HepG2 (cell line): ENCODE results near the gene THRAP3. TPM values are rescaled to one million over a fixed set of nuclear protein-coding genes. Genes with fewer than 3 reads are reported as not detected.

Source experiments
- ARNTL ChIP-seq: sonication (generic); formaldehyde crosslinking; IDR thresholded peaks from 2 replicates; pipeline ENCODE4 v1.4.0; 2020; ENCODE audit warnings: mild to moderate bottlenecking, missing genetic modification reagents
- BRD4 ChIP-seq: sonication (generic); formaldehyde crosslinking; IDR thresholded peaks from 2 replicates; pipeline ENCODE4 v1.4.0; 2020; ENCODE audit warnings: missing genetic modification reagents
- GMEB1 ChIP-seq: sonication (generic); formaldehyde crosslinking; IDR thresholded peaks from 2 replicates; pipeline ENCODE4 v1.5.1; 2020; ENCODE audit warnings: missing genetic modification reagents, mild to moderate bottlenecking, borderline replicate concordance
- NCOA2 ChIP-seq: sonication (generic); formaldehyde crosslinking; IDR thresholded peaks from 2 replicates; pipeline ENCODE4 v1.8.0; 2022; ENCODE audit warnings: inconsistent platforms
- NFATC3 ChIP-seq: sonication (generic); formaldehyde crosslinking; IDR thresholded peaks from 2 replicates; pipeline ENCODE4 v1.5.1; 2020; ENCODE audit warnings: mild to moderate bottlenecking, missing genetic modification reagents
- RBM39 ChIP-seq: fragments of 200-400 bp; formaldehyde crosslinking; IDR thresholded peaks from one replicate; pipeline ENCODE4 v1.6.1; 2018; ENCODE audit warnings: antibody characterized with exemption, mild to moderate bottlenecking, low read depth, low read length; ENCODE audit not compliant: poor library complexity, severe bottlenecking
- SMARCC2 ChIP-seq: fragments of 450-650 bp; IDR thresholded peaks from 2 replicates; pipeline ENCODE4 v1.6.1; 2017; ENCODE audit warnings: antibody characterized with exemption, mild to moderate bottlenecking
- SP2 ChIP-seq: sonication (generic); formaldehyde crosslinking; IDR thresholded peaks from 2 replicates; pipeline ENCODE4 v1.5.1; 2020; ENCODE audit warnings: mild to moderate bottlenecking, missing genetic modification reagents
- SRY ChIP-seq: sonication (generic); formaldehyde crosslinking; IDR thresholded peaks from 2 replicates; pipeline ENCODE4 v1.8.0; 2022; ENCODE audit warnings: mild to moderate bottlenecking, missing genetic modification reagents
- TBP ChIP-seq: sonication (generic); formaldehyde crosslinking; IDR thresholded peaks from 2 replicates; pipeline ENCODE4 v1.5.0; 2020; ENCODE audit warnings: missing genetic modification reagents
- ZNF12 ChIP-seq: sonication (generic); formaldehyde crosslinking; IDR thresholded peaks from 2 replicates; pipeline ENCODE4 v1.5.0; 2020; ENCODE audit warnings: missing genetic modification reagents
- ZNF263 ChIP-seq: sonication (generic); formaldehyde crosslinking; IDR thresholded peaks from 2 replicates; pipeline ENCODE4 v1.4.0; 2020; ENCODE audit warnings: missing genetic modification reagents
- ZNF562 ChIP-seq: sonication (generic); formaldehyde crosslinking; IDR thresholded peaks from 2 replicates; pipeline ENCODE4 v1.8.0; 2022; ENCODE audit warnings: missing genetic modification reagents, borderline replicate concordance
- ZNF691 ChIP-seq: sonication (generic); formaldehyde crosslinking; IDR thresholded peaks from 2 replicates; pipeline ENCODE4 v1.4.0; 2020; ENCODE audit warnings: missing genetic modification reagents, low read depth, mild to moderate bottlenecking, borderline replicate concordance
- ZNF766 ChIP-seq: sonication (generic); formaldehyde crosslinking; IDR thresholded peaks from 2 replicates; pipeline ENCODE4 v1.5.0; 2020; ENCODE audit warnings: missing genetic modification reagents, borderline replicate concordance
- ZNF83 ChIP-seq: sonication (generic); formaldehyde crosslinking; IDR thresholded peaks from 2 replicates; pipeline ENCODE4 v1.4.0; 2020; ENCODE audit warnings: missing genetic modification reagents, mild to moderate bottlenecking, borderline replicate concordance
- ZSCAN31 ChIP-seq: sonication (generic); formaldehyde crosslinking; IDR thresholded peaks from 2 replicates; pipeline ENCODE4 v1.5.0; 2020; ENCODE audit warnings: low read depth, mild to moderate bottlenecking, missing genetic modification reagents
- polyA plus RNA-seq, 8 experiments: library from polyadenylated mRNA; depleted of rRNA in 3 of 8; stranded (reverse) in 7 of 8; unstranded in 1 of 8; fragments of >200 nt; fragmentation: Illumina TruSeq in 4 of 8; extraction: Trizol in 4 of 8; gene quantifications; 2 replicates each; pipeline versions ENCODE4 v1.2.1 to v1.2.3, GENCODE V29; 2011 to 2016; ENCODE audit warnings: low read depth in 4 of 8, missing spikeins in 1 of 8, mixed read lengths in 1 of 8; ENCODE audit not compliant: insufficient read depth in 1 of 8
- total RNA-seq, 5 experiments: library from RNA; depleted of rRNA; stranded (reverse); fragments of >200 nt; fragmentation: Illumina TruSeq; extraction: Trizol; gene quantifications; 2 replicates each; pipeline ENCODE4 v1.2.3, GENCODE V29; 2016; ENCODE audit warnings: low read depth in 1 of 5
- TF ChIP-seq, protein P1 (sequence below), 2 experiments: sonication (generic) in 1 of 2; formaldehyde crosslinking in 1 of 2; IDR thresholded peaks; 2 replicates each; pipeline versions ENCODE4 v1.6.1 to v1.9.0; 2014 to 2022; ENCODE audit warnings: antibody characterized with exemption in 1 of 2, borderline replicate concordance in 1 of 2, inconsistent platforms in 1 of 2, low read depth in 1 of 2, missing genetic modification reagents in 1 of 2
- TF ChIP-seq, protein P2 (sequence below): sonication (generic); formaldehyde crosslinking; IDR thresholded peaks from 2 replicates; pipeline ENCODE4 v1.4.0; 2020; ENCODE audit warnings: missing genetic modification reagents

Gene THRAP3
- total and polyA plus RNA-seq, 2 of the 13 experiments (the other 11 are each of a cell fraction or from before 2014, with no cell fraction given) = 45.0 to 92.6 TPM

GRCh38 chr1:36223996-36224536 is at the start of gene THRAP3 (continued):
- TF ChIP-seq, protein P1, sequence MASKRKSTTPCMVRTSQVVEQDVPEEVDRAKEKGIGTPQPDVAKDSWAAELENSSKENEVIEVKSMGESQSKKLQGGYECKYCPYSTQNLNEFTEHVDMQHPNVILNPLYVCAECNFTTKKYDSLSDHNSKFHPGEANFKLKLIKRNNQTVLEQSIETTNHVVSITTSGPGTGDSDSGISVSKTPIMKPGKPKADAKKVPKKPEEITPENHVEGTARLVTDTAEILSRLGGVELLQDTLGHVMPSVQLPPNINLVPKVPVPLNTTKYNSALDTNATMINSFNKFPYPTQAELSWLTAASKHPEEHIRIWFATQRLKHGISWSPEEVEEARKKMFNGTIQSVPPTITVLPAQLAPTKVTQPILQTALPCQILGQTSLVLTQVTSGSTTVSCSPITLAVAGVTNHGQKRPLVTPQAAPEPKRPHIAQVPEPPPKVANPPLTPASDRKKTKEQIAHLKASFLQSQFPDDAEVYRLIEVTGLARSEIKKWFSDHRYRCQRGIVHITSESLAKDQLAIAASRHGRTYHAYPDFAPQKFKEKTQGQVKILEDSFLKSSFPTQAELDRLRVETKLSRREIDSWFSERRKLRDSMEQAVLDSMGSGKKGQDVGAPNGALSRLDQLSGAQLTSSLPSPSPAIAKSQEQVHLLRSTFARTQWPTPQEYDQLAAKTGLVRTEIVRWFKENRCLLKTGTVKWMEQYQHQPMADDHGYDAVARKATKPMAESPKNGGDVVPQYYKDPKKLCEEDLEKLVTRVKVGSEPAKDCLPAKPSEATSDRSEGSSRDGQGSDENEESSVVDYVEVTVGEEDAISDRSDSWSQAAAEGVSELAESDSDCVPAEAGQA (IDR thresholded peaks at IDR 0.05; ENCODE audit: low read depth) = peak; percentile 93
- TF ChIP-seq, protein P1 (CRISPR knock-in tag; IDR thresholded peaks at IDR 0.05; ENCODE audit: borderline replicate concordance) = no peak
- TF ChIP-seq ZNF766 (CRISPR knock-in tag) (no peak), SRY (CRISPR knock-in tag) (no peak; the same call in 1 of the 2 replicates), TBP (CRISPR knock-in tag) (peak; percentile 95; the same call in 1 of the 2 replicates), SMARCC2 (no peak), NCOA2 (peak; percentile 67), ZNF691 (no peak; the same call in 1 of the 2 replicates), NFATC3 (no peak), ARNTL (CRISPR knock-in tag) (0 out of 2 replicates have a peak, but pooled peaks have one; percentile 82), GMEB1 (CRISPR knock-in tag) (peak; percentile 100), ZNF12 (no peak), SP2 (CRISPR knock-in tag) (peak; percentile 70; the same call in 1 of the 2 replicates), ZNF263 (CRISPR knock-in tag) (peak; percentile 11; the same call in 1 of the 2 replicates), ZNF562 (CRISPR knock-in tag) (no peak), RBM39 (no peak), BRD4 (no peak; the same call in 1 of the 2 replicates), ZSCAN31 (CRISPR knock-in tag) (peak; percentile 85; the same call in 1 of the 2 replicates), ZNF83 (CRISPR knock-in tag) (no peak)
- TF ChIP-seq, protein P2, sequence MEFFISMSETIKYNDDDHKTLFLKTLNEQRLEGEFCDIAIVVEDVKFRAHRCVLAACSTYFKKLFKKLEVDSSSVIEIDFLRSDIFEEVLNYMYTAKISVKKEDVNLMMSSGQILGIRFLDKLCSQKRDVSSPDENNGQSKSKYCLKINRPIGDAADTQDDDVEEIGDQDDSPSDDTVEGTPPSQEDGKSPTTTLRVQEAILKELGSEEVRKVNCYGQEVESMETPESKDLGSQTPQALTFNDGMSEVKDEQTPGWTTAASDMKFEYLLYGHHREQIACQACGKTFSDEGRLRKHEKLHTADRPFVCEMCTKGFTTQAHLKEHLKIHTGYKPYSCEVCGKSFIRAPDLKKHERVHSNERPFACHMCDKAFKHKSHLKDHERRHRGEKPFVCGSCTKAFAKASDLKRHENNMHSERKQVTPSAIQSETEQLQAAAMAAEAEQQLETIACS (CRISPR knock-in tag) = no peak
